SU-DHL-6 (cell line): Measurements from ENCODE around the gene NAV2.

Experiments
- EZH2phosphoT487 ChIP-seq: fragments of 200-600 bp; sonication (generic), shearing (Covaris generic); conservative IDR thresholded peaks from 2 replicates; pipeline ENCODE4 v1.6.1; 2018; ENCODE audit warnings: mild to moderate bottlenecking, antibody characterized with exemption, low read length, moderate library complexity, mixed read lengths
- TF ChIP-seq, protein P1 (sequence below): fragments of 200-600 bp; sonication (generic); IDR thresholded peaks from one replicate; pipeline ENCODE4 v1.5.1; 2017; ENCODE audit warnings: antibody characterized with exemption, mild to moderate bottlenecking, low read length, moderate library complexity; ENCODE audit not compliant: insufficient read depth, poor library complexity, severe bottlenecking

DNA sequence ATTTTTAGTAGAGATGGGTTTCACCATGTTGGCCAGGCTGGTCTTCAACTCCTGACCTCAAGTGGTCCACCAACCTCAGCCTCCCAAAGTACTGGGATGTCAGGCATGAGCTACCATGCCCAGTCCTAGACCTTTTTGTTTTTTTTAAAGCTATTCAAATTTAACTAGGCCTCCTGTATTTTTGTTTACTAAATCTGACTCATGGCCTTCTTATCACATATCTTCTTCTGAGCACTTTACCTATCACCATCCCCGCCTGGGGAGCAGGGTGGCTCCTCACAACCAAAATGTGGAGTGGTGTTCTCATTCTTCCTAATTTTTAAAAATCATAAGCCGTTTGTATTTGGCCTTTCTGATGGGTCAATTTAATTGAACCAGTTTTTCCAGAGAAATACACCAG lies 355.0 kb downstream of the NAV2 start:
- TF ChIP-seq, protein P1, sequence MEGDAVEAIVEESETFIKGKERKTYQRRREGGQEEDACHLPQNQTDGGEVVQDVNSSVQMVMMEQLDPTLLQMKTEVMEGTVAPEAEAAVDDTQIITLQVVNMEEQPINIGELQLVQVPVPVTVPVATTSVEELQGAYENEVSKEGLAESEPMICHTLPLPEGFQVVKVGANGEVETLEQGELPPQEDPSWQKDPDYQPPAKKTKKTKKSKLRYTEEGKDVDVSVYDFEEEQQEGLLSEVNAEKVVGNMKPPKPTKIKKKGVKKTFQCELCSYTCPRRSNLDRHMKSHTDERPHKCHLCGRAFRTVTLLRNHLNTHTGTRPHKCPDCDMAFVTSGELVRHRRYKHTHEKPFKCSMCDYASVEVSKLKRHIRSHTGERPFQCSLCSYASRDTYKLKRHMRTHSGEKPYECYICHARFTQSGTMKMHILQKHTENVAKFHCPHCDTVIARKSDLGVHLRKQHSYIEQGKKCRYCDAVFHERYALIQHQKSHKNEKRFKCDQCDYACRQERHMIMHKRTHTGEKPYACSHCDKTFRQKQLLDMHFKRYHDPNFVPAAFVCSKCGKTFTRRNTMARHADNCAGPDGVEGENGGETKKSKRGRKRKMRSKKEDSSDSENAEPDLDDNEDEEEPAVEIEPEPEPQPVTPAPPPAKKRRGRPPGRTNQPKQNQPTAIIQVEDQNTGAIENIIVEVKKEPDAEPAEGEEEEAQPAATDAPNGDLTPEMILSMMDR = no peak
- TF ChIP-seq EZH2phosphoT487 = no peak
